Measurements from ENCODE around the gene CNMD. TPM values are rescaled to one million over a fixed set of nuclear protein-coding genes. Genes with fewer than 3 reads are reported as not detected.

CNMD gene
- not detected for total RNA-seq

- Mint-ChIP-seq H3K36me3 (ENCODE audit: low read depth) (no peaks in the 10 kb centered on the region), H3K4me1 (ENCODE audit: low read depth) (peaks cover 6% of the 10 kb centered on the region), H3K27ac (no peak within 1 kb of the TSS), H3K9me3 (no peaks in the 10 kb centered on the region), H3K4me3 (peak within 1 kb of the TSS; percentile 48), H3K27me3 (peaks cover 39% of the 10 kb centered on the region)
- no peak for TF ChIP-seq CTCF (IDR thresholded peaks at IDR 0.05)
- no peak for ATAC-seq
- intact Hi-C loops (cut with micrococcal nuclease), result no loop called here
- CTCF ChIA-PET, result interaction anchor here (1.4 to 2.8 kb wide), 5 partner anchors 11 to 228 kb away, joined by 3 to 10 read pairs (median 7); partner anchors contain the start of gene SUGT1
- POLR2A ChIA-PET, result interaction anchor here (0.6 kb wide), 1 partner anchor 11 kb away, joined by 3 read pairs; no protein-coding TSS in a partner anchor
- DNase-seq, result no peak
Measured at GRCh38 chr13:52739468-52740071, at the start of gene CNMD. Gene CNMD (minus strand): TSS chr13:52739820. CDS start chr13:52739701, 119 bp downstream.

GRCh38 chr13:52788011-52788410 is 48.4 kb upstream of the CNMD start:
- TF ChIP-seq CTCF (IDR thresholded peaks at IDR 0.05), result no peak
- CTCF ChIA-PET, result no interaction called here
- no peaks in the 10 kb centered on the region for H3K9me3 Mint-ChIP-seq
- H3K4me1 Mint-ChIP-seq (ENCODE audit: low read depth), result no peaks in the 10 kb centered on the region
- peaks cover 6% of the 10 kb centered on the region for H3K27me3 Mint-ChIP-seq
- DNase-seq (no peak), ATAC-seq (no peak)
- POLR2A ChIA-PET, result no interaction called here
- no peak overlapping the region for H3K27ac Mint-ChIP-seq
- H3K4me3 Mint-ChIP-seq, result no peak overlapping the region
- no peaks in the 10 kb centered on the region for H3K36me3 Mint-ChIP-seq (ENCODE audit: low read depth)
- intact Hi-C loops (cut with micrococcal nuclease), result no loop called here

- H3K27me3 Mint-ChIP-seq, result peaks cover 6% of the 10 kb centered on the region
- no peak for TF ChIP-seq CTCF (IDR thresholded peaks at IDR 0.05)
- H3K9me3 Mint-ChIP-seq, result no peaks in the 10 kb centered on the region
- ATAC-seq (no peak), DNase-seq (no peak)
- H3K4me3 Mint-ChIP-seq, result no peak overlapping the region
- H3K27ac Mint-ChIP-seq, result no peak overlapping the region
- intact Hi-C loops (cut with micrococcal nuclease), result no loop called here
- POLR2A ChIA-PET, result interaction anchor here (0.7 kb wide), 1 partner anchor 120 kb away, joined by 3 read pairs; no protein-coding TSS in a partner anchor
- CTCF ChIA-PET, result no interaction called here
- H3K4me1 Mint-ChIP-seq (ENCODE audit: low read depth), result no peaks in the 10 kb centered on the region
- no peaks in the 10 kb centered on the region for H3K36me3 Mint-ChIP-seq (ENCODE audit: low read depth)
Measured at GRCh38 chr13:52787235-52787634, 47.6 kb upstream of the CNMD start.

- DNase-seq (no peak), ATAC-seq (no peak)
- POLR2A ChIA-PET, result interaction anchor here (0.7 kb wide), 1 partner anchor 121 kb away, joined by 3 read pairs; no protein-coding TSS in a partner anchor
- Mint-ChIP-seq H3K9me3 (no peaks in the 10 kb centered on the region), H3K4me1 (ENCODE audit: low read depth) (no peaks in the 10 kb centered on the region), H3K36me3 (ENCODE audit: low read depth) (no peaks in the 10 kb centered on the region), H3K4me3 (no peak overlapping the region), H3K27me3 (peaks cover 6% of the 10 kb centered on the region), H3K27ac (no peak overlapping the region)
- CTCF ChIA-PET, result no interaction called here
- TF ChIP-seq CTCF (IDR thresholded peaks at IDR 0.05), result no peak
- intact Hi-C loops (cut with micrococcal nuclease), result no loop called here
Measured at GRCh38 chr13:52786766-52787165, 47.1 kb upstream of the CNMD start.

GRCh38 chr13:52785739-52786138 is 46.1 kb upstream of the CNMD start:
- Mint-ChIP-seq H3K9me3 (no peaks in the 10 kb centered on the region), H3K36me3 (ENCODE audit: low read depth) (no peaks in the 10 kb centered on the region), H3K27ac (no peak overlapping the region), H3K27me3 (peaks cover 6% of the 10 kb centered on the region), H3K4me1 (ENCODE audit: low read depth) (no peaks in the 10 kb centered on the region), H3K4me3 (no peak overlapping the region)
- ATAC-seq, result no peak
- DNase-seq, result no peak
- TF ChIP-seq CTCF (IDR thresholded peaks at IDR 0.05), result no peak
- ChIA-PET POLR2A (no interaction called here), CTCF (no interaction called here)
- intact Hi-C loops (cut with micrococcal nuclease), result no loop called here
